Measurements from ENCODE around the gene TRA2A. TPM values are rescaled to one million over a fixed set of nuclear protein-coding genes. Genes with fewer than 3 reads are reported as not detected.
A peak's percentile ranks its signal among the peaks of the same experiment; 100 is the strongest.

TRA2A gene
- total and polyA plus RNA-seq, 2 of the 13 experiments (the other 11 are each of a cell fraction or from before 2014, with no cell fraction given): 39.1 to 41.6 TPM

- CTCF ChIA-PET (ENCODE audit: low intra/inter-chr PET ratio, low total read pairs): no interaction called here
- in situ Hi-C loops (cut with HindIII; ENCODE audit: extremely low pct_ligation_motif_present, low pct_unique_long_range_greater_than_20kb): no loop called here
These were observed 56.3 kb downstream of the TRA2A start for GRCh38 chr7:23475576-23475839.

GRCh38 chr7:23474829-23475575 lies 56.8 kb downstream of the TRA2A start:
- Histone ChIP-seq H3K9me3 (ENCODE audit: low read length) (no peaks in the 10 kb centered on the region), H3K27me3 (ENCODE audit: control insufficient read depth in 1 of 2, insufficient read depth in 2 of 2, low read length in 2 of 2) (no peaks in the 10 kb centered on the region; a peak in 1 of 5 replicates), H3K36me3 (replicated peaks in 1 of 2; ENCODE audit: control insufficient read depth in 1 of 2, insufficient read depth in 2 of 2, low read length in 2 of 2) (no peaks in the 10 kb centered on the region), H3K27ac (ENCODE audit: extremely low read length, insufficient read depth, low read length) (peak overlapping the region; percentile 96), H3K4me1 (ENCODE audit: insufficient read depth, low read length) (peaks cover 25% of the 10 kb centered on the region), H3K4me3 (replicated peaks in 1 of 3; ENCODE audit: insufficient read depth in 1 of 3, low read depth in 2 of 3, low read length in 3 of 3) (peak overlapping the region; percentile 54 to 86 (median 82)), H3K9ac (ENCODE audit: insufficient read depth, low read depth, low read length) (peak overlapping the region; percentile 86), H3K4me2 (ENCODE audit: low read depth, low read length) (peak overlapping the region; percentile 87), H4K20me1 (ENCODE audit: insufficient read depth, low read length) (no peaks in the 10 kb centered on the region), H3K79me2 (ENCODE audit: insufficient read depth, low read length) (peaks cover 55% of the 10 kb centered on the region), H2AFZ (ENCODE audit: low read length) (peak overlapping the region; percentile 44)
- peak; percentile 8 for FAIRE-seq
- DNase-seq (ENCODE audit: low spot score): no peak
- ChIA-PET POLR2A (interaction anchor here (0.6 to 1.5 kb wide), 8 partner anchors 11 to 180 kb away, joined by 3 to 6 read pairs (median 4); partner anchors contain the start of gene MALSU1), CTCF (ENCODE audit: low intra/inter-chr PET ratio, low total read pairs) (no interaction called here)
- WGBS (ENCODE audit: low lambda C conversion rate): under 1% methylated on average over 15 of the region's 15 CpGs
- ATAC-seq: no peak
- TSS peak; percentile 50 for BruUV-seq (replicated peaks)
- intact Hi-C loops (cut with micrococcal nuclease; ENCODE audit: unreplicated experiment) (loop anchor here (1.0 to 10.0 kb wide), 5 partner anchors 56 to 463 kb away; partner anchors contain the start of genes HYCC1, NUP42 and TRA2A), in situ Hi-C loops (cut with HindIII; ENCODE audit: extremely low pct_ligation_motif_present, low pct_unique_long_range_greater_than_20kb) (no loop called here)
- TF ChIP-seq E2F2 (CRISPR knock-in tag; IDR thresholded peaks at IDR 0.05; ENCODE audit: borderline replicate concordance) (no peak), E2F5 (CRISPR knock-in tag; conservative IDR thresholded peaks at IDR 0.05) (no peak), HDAC6 (IDR thresholded peaks at IDR 0.05; ENCODE audit: low read depth, low read length) (0 out of 2 replicates have a peak, but pooled peaks have one; percentile 30), SNAPC2 (CRISPR knock-in tag; IDR thresholded peaks at IDR 0.05) (0 out of 2 replicates have a peak, but pooled peaks have one; percentile 6), PAX8 (CRISPR knock-in tag; IDR thresholded peaks at IDR 0.05; ENCODE audit: borderline replicate concordance) (no peak), ZNF878 (CRISPR knock-in tag; IDR thresholded peaks at IDR 0.05) (no peak), ERF (CRISPR knock-in tag; IDR thresholded peaks at IDR 0.05) (no peak), NR2F6 (IDR thresholded peaks at IDR 0.05) (no peak), NR2F6 (CRISPR knock-in tag; IDR thresholded peaks at IDR 0.05) (0 out of 2 replicates have a peak, but pooled peaks have one; percentile 0), KDM5A (IDR thresholded peaks at IDR 0.05; ENCODE audit: borderline replicate concordance, low read length) (0 out of 2 replicates have a peak, but pooled peaks have one; percentile 33)

More at GRCh38 chr7:23475576-23475839, 56.3 kb downstream of the TRA2A start:
- Histone ChIP-seq H4K20me1 (ENCODE audit: insufficient read depth, low read length) (no peaks in the 10 kb centered on the region), H3K9ac (ENCODE audit: insufficient read depth, low read depth, low read length) (peak overlapping the region; percentile 86), H3K27ac (ENCODE audit: extremely low read length, insufficient read depth, low read length) (peak overlapping the region; percentile 96), H3K4me1 (ENCODE audit: insufficient read depth, low read length) (peaks cover 25% of the 10 kb centered on the region), H3K9me3 (ENCODE audit: low read length) (no peaks in the 10 kb centered on the region), H3K4me2 (ENCODE audit: low read depth, low read length) (peak overlapping the region; percentile 87), H3K27me3 (ENCODE audit: control insufficient read depth in 1 of 2, insufficient read depth in 2 of 2, low read length in 2 of 2) (no peaks in the 10 kb centered on the region; a peak in 1 of 5 replicates), H3K79me2 (ENCODE audit: insufficient read depth, low read length) (peaks cover 50% of the 10 kb centered on the region), H2AFZ (ENCODE audit: low read length) (peak overlapping the region; percentile 44), H3K36me3 (replicated peaks in 1 of 2; ENCODE audit: control insufficient read depth in 1 of 2, insufficient read depth in 2 of 2, low read length in 2 of 2) (no peaks in the 10 kb centered on the region), H3K4me3 (replicated peaks in 1 of 3; ENCODE audit: insufficient read depth in 1 of 3, low read depth in 2 of 3, low read length in 3 of 3) (peak overlapping the region; percentile 54 to 86 (median 82); a peak in 5 of 6 replicates)
- FAIRE-seq: no peak
- POLR2A ChIA-PET: interaction anchor here (0.8 to 1.5 kb wide), 6 partner anchors 11 to 181 kb away, joined by 3 to 6 read pairs (median 4); partner anchors contain the start of gene MALSU1
- no peak for TF ChIP-seq ZNF800 (CRISPR knock-in tag; IDR thresholded peaks at IDR 0.05)
- intact Hi-C loops (cut with micrococcal nuclease; ENCODE audit: unreplicated experiment): loop anchor here (2.0 to 10.0 kb wide), 3 partner anchors 55 to 291 kb away; partner anchors contain the start of genes NUP42 and TRA2A
- BruUV-seq (replicated peaks): no TSS peak
- no peak for DNase-seq (ENCODE audit: low spot score)
- ATAC-seq: no peak

Data from HepG2 (cell line).